Thyroid gland (tissue), 4 donors: ENCODE results near the gene DFFA. TPM values are rescaled to one million over a fixed set of nuclear protein-coding genes. Genes with fewer than 3 reads are reported as not detected.

Experiments
- DNase-seq, 2 donors: peaks; one replicate each; pipeline ENCODE4 v3.0.0-alpha.2; 2019
- H3K27ac ChIP-seq, 3 donors: fragments of 200-600 bp; sonication (generic); 1 replicate in 2 of 3; 2 replicates in 1 of 3; pipeline ENCODE4 v1.5.1; 2016 to 2019; ENCODE audit warnings: mild to moderate bottlenecking in 1 of 3, moderate library complexity in 1 of 3
- H3K27me3 ChIP-seq: fragments of 200-600 bp; sonication (generic); one replicate; pipeline ENCODE4 v1.5.1; 2019
- H3K36me3 ChIP-seq, 2 donors: fragments of 200-600 bp; sonication (generic); one replicate each; pipeline ENCODE4 v1.5.1; 2016 to 2019
- H3K4me1 ChIP-seq, 2 donors: fragments of 200-600 bp; sonication (generic); one replicate each; pipeline ENCODE4 v1.5.1; 2017 to 2019
- H3K4me3 ChIP-seq, 3 donors: fragments of 200-600 bp; sonication (generic); replicated peaks in 1 of 3; 1 replicate in 2 of 3; 2 replicates in 1 of 3; pipeline ENCODE4 v1.5.1; 2016; ENCODE audit warnings: mild to moderate bottlenecking in 1 of 3
- H3K9me3 ChIP-seq: fragments of 200-600 bp; sonication (generic); one replicate; pipeline ENCODE4 v1.5.1; 2017
- CTCF ChIP-seq, 6 experiments: fragments of 200-600 bp in 3 of 6; fragments of 450-650 bp in 3 of 6; sonication (generic) in 3 of 6; IDR thresholded peaks; one replicate each; pipeline ENCODE4 v1.5.1; 2016 to 2019; ENCODE audit warnings: antibody characterized with exemption in 6 of 6, mild to moderate bottlenecking in 2 of 6, inconsistent platforms in 1 of 6, moderate library complexity in 1 of 6
- POLR2A ChIP-seq, 2 donors: fragments of 450-650 bp; IDR thresholded peaks; one replicate each; pipeline ENCODE4 v1.6.1; 2017; ENCODE audit warnings: antibody characterized with exemption in 2 of 2, mild to moderate bottlenecking in 2 of 2, moderate library complexity in 1 of 2
- WGBS, 2 donors: methylation state at CpG; one replicate each; pipeline ENCODE4 v1.1.5; 2017; 5-methylcytosine and 5-hydroxymethylcytosine counted together
- intact Hi-C: fragments of 100-400 bp; cut with DNase I; formaldehyde crosslinking; loops from one replicate; pipeline ENCODE4 v1.15.1; 2023
- total RNA-seq, 4 donors: library from RNA; depleted of rRNA; stranded (reverse); fragments of >200 nt; gene quantifications; one replicate each; pipeline ENCODE4 v1.2.3, GENCODE V29; 2016

Gene DFFA
- total RNA-seq, 4 donors from 2014 or later: 24.2 to 30.3 (median 27.5) TPM

- Histone ChIP-seq H3K36me3 (no peaks in the 10 kb centered on the region), H3K4me1 (no peaks in the 10 kb centered on the region), H3K27ac (no peak overlapping the region), H3K9me3 (no peaks in the 10 kb centered on the region), H3K27me3 (no peaks in the 10 kb centered on the region), H3K4me3 (no peak overlapping the region)
- TF ChIP-seq CTCF (IDR thresholded peaks at IDR 0.05): no peak
- no peak for TF ChIP-seq POLR2A (IDR thresholded peaks at IDR 0.05)
- 94 to 97% methylated on average over 5 of the region's 5 CpGs for WGBS, 2 donors
- no peak for DNase-seq
- intact Hi-C loops: no loop called here
Measured at GRCh38 chr1:10440794-10441193, 31.5 kb downstream of the DFFA start.

GRCh38 chr1:10440305-10440704 lies 32.0 kb downstream of the DFFA start:
- no peak overlapping the region for H3K4me3 ChIP-seq
- intact Hi-C loops: no loop called here
- H3K36me3 ChIP-seq: no peaks in the 10 kb centered on the region
- WGBS, 2 donors: 95 to 97% methylated on average over 2 of the region's 2 CpGs
- H3K27ac ChIP-seq: no peak overlapping the region
- TF ChIP-seq CTCF (IDR thresholded peaks at IDR 0.05) (no peak), POLR2A (IDR thresholded peaks at IDR 0.05) (no peak)
- DNase-seq: no peak
- no peaks in the 10 kb centered on the region for H3K4me1 ChIP-seq
- no peaks in the 10 kb centered on the region for H3K9me3 ChIP-seq
- no peaks in the 10 kb centered on the region for H3K27me3 ChIP-seq

GRCh38 chr1:10438677-10439163 lies 33.6 kb downstream of the DFFA start:
- TF ChIP-seq POLR2A (IDR thresholded peaks at IDR 0.05): no peak
- Histone ChIP-seq H3K4me3 (no peak overlapping the region), H3K4me1 (no peaks in the 10 kb centered on the region), H3K36me3 (no peaks in the 10 kb centered on the region), H3K27ac (no peak overlapping the region), H3K9me3 (no peaks in the 10 kb centered on the region), H3K27me3 (no peaks in the 10 kb centered on the region)
- intact Hi-C loops: no loop called here
- DNase-seq: no peak
- 78 to 82% methylated on average over 7 of the region's 7 CpGs for WGBS, 2 donors

GRCh38 chr1:10437052-10437451 lies 35.3 kb downstream of the DFFA start:
- TF ChIP-seq CTCF (IDR thresholded peaks at IDR 0.05) (no peak), POLR2A (IDR thresholded peaks at IDR 0.05) (no peak)
- 87 to 98% methylated on average over 1 of the region's 1 CpG for WGBS, 2 donors
- no peaks in the 10 kb centered on the region for H3K36me3 ChIP-seq
- H3K27me3 ChIP-seq: no peaks in the 10 kb centered on the region
- H3K4me1 ChIP-seq: peaks cover 0 to 3% of the 10 kb centered on the region in 2 donors
- H3K9me3 ChIP-seq: no peaks in the 10 kb centered on the region
- intact Hi-C loops: no loop called here
- no peak overlapping the region for H3K27ac ChIP-seq
- DNase-seq: no peak
- H3K4me3 ChIP-seq: no peak overlapping the region

- no peak for DNase-seq
- 96 to 97% methylated on average over 5 of the region's 5 CpGs for WGBS, 2 donors
- Histone ChIP-seq H3K27ac (no peak overlapping the region), H3K36me3 (no peaks in the 10 kb centered on the region), H3K4me3 (no peak overlapping the region), H3K4me1 (peaks cover 8% of the 10 kb centered on the region in 2 donors), H3K9me3 (no peaks in the 10 kb centered on the region), H3K27me3 (no peaks in the 10 kb centered on the region)
- intact Hi-C loops: loop anchor here (5.0 kb wide), 1 partner anchor 58 kb away; no protein-coding TSS in a partner anchor
- no peak for TF ChIP-seq CTCF (IDR thresholded peaks at IDR 0.05)
- TF ChIP-seq POLR2A (IDR thresholded peaks at IDR 0.05): no peak
Measured at GRCh38 chr1:10434590-10434989, 37.7 kb downstream of the DFFA start.
